ENCODE measurements around the gene UHRF2.
"Not testable (repeated sequence)": the region's sequence is repeated elsewhere in the genome, so short reads cannot be mapped to it uniquely, and the experiment has no call there.

The UHRF2 gene

GRCh38 chr9:6412487-6413364, at the start of gene UHRF2:
Gene UHRF2, plus strand, starts transcription at chr9:6413199. Its CDS starts 292 bp downstream, at chr9:6413491.
- peak; percentile 99 for DNase-seq

DNA sequence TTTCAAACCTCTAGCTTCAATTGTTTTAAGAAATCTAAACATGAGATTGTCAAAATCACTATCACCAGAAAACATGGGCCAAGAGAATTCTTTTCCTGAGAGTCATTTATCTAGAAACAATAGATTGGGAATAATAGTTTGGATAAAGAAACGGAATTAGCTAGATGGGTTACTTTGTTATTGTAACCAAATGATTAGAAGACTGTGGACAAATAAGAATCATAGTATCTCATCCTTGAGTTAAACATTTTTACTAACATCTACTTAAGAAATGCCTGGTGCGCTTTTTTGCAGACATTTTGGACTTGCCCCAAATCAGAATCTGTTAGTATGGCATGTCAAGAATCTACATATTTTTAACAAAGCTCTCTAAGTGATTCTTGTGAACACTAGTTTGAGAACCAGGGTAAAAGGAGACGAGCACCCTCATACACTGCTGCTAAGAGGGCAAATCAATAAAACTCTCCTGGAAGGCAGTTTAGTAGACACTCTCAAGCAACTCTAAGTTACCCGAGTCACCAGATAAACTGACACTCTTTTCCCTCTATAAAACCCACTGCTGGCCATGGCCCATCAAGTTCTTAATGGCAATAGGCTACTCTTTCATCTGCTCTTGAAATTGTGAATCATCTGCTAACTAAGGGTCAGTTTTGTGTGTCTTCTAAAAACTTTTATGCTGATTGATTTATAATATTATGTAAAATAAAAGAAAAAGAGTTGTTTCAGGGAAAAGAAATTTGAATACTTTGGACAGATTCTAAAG, 45.7 kb upstream of the UHRF2 start:
- no peak for DNase-seq

GRCh38 chr9:6368831-6369230, 44.2 kb upstream of the UHRF2 start:
- no peak for DNase-seq

GRCh38 chr9:6381477-6382012, 31.5 kb upstream of the UHRF2 start:
- DNase-seq: not testable (repeated sequence)

DNA sequence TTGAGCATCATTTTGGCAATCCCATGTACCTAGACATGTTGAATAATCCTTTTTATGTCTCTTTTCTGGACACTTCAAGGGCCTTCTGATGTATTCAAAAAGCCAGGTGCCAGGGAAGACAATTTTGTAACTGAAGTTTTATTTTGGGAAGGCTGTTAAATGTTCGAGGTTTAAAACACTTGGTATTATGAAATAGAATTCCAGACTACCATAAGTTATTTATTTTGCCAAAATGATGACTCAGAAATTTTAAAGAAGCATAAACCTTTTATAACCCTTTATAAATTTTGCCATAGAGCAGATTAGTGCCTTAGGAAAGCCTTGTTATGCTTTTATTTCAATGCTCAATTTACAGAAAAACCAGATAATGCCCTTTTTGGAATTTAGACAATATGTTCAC, 30.3 kb upstream of the UHRF2 start:
- DNase-seq: no peak

DNA sequence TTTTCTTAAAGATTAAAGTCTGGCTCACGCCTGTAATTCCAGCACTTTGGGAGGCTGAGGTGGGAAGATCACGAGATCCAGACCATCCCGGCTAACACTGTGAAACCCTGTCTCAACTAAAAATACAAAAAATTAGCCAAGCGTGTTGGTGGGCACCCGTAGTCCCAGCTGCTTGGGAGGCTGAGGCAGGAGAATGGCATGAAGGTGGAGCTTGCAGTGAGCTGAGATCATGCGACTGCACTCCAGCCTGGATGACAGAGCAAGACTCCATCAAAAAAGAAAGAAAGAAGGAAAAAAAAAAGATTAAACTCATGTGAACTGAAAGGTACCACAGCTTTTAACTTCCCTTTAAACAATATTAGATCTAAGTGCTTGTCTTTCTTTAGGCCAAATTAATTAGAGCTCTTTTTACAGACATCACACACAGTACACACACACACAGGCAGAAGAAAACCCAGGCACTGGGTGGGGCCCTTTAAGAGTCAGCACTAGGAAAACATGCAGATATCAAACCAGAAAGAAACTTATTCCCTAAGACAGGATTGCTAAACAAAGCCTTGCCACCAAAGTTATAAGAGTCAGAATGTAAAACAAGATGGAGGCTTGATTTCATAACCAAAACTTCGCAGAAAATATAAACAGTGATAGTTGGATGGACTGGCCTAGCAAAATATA, 29.3 kb upstream of the UHRF2 start:
- no peak for DNase-seq

GRCh38 chr9:6384732-6385131, 28.3 kb upstream of the UHRF2 start:
- DNase-seq: no peak

GRCh38 chr9:6399071-6399470, 13.9 kb upstream of the UHRF2 start:
- no peak for DNase-seq

- DNase-seq: no peak
These were observed 7.6 kb upstream of the UHRF2 start for GRCh38 chr9:6405371-6405770.

GRCh38 chr9:6407778-6408177, 5.2 kb upstream of the UHRF2 start:
- no peak for DNase-seq

- no peak for DNase-seq
These were observed 4.7 kb upstream of the UHRF2 start for GRCh38 chr9:6408320-6408719.

- DNase-seq: no peak
These were observed 3.2 kb upstream of the UHRF2 start for GRCh38 chr9:6409811-6410210.

- no peak for DNase-seq
These were observed 2.4 kb upstream of the UHRF2 start for GRCh38 chr9:6410633-6411032.

DNA sequence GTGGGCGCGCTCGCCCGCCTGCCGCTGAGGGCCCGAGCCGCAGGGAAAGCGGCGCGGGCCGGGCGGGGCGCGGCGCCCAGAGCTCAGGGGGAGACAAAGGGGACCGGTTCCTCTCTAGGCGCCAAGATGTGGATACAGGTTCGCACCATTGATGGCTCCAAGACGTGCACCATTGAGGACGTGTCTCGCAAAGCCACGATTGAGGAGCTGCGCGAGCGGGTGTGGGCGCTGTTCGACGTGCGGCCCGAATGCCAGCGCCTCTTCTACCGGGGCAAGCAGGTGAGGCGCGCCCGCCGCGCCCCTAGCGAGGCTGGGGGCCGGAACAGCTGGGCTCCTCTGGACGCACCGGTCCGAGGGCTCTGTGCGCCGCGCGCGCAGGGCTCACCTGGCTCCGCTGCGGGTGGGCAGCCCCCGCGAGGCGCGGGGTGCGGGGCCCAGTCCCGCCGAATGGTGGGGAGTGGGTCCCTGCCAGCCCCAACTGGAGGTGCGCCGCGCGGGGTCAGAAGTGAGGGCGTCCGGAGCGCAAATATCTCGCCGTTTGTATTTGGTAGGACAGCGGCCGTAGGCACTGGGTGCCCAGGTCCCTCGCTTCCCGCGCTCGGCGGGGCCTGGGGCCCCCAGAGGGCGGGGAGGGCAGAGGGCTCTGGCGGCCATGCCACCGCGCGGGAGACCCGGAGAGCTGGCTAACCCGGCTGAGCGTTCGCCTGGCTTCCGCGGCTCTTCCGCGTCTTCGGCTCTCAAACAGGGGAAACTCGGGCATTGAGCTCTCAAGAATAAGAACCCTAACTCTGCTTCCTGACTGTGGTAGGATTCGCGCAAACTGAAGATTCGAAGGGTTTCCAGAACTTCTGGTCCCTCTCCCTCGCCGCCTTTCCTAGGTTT, 607 bp downstream of the UHRF2 start:
- DNase-seq: peak; percentile 27

GRCh38 chr9:6414247-6414641, 1.2 kb downstream of the UHRF2 start:
- peak; percentile 27 for DNase-seq

- DNase-seq: no peak
These were observed 2.3 kb downstream of the UHRF2 start for GRCh38 chr9:6415266-6415665.

DNA sequence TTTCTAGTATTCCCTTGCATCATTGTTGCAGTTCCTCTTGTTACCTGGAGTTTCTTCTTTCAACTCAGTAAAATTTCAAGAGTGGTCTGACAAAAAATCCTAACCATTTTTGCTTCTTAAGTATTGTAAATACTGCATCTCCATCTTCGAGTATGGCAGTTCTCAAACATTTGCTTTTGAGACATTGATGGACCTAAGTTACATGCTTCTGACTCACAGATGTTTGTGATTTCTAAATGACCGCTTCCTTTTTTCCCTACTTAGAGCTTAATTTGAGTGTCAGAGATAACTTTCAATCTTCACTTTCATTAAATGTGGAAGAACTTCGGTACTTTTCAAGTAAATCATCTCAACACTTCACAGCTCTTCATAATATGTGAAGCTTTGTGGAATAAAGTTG, 4.2 kb downstream of the UHRF2 start:
- DNase-seq: no peak

DNA sequence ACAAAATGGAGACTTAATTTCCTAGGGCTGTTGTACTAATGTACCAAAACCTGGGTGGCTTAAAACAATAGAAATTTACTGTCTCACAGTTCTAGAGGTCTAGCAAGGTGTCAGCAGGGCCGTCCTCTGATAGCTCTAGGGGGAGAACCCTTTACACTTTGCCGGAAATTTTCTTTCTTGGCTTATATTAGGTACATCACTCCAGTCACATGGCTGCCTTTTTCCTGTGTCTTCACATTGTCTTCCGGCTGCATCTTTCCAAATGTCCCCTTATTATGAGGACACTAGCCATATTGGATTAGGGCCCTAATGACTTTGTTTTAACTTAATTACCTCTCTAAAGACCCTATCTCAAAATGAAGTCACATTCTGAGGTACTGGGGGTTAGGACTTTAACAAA, 5.8 kb downstream of the UHRF2 start:
- no peak for DNase-seq

- DNase-seq: no peak
These were observed 11.9 kb downstream of the UHRF2 start for GRCh38 chr9:6424940-6425339.

DNA sequence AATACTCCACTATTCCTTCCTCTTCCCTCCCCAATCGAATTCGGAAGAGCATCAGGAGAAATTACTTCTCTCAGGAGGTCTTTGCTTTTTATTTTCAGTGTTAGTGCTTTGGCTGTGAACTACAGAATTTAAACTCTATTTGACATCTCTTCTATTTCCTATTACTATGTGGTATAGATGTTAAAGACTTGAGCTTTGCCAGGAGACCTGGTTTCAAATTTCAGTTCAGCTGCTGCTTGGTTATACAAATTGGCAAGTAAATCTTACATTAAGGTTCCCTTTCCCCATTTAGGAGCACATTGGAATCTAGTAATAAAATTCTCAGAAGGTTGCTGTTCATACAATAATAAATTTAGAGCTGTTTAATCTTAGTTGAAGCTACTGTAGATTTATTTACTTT, 13.1 kb downstream of the UHRF2 start:
- no peak for DNase-seq

DNA sequence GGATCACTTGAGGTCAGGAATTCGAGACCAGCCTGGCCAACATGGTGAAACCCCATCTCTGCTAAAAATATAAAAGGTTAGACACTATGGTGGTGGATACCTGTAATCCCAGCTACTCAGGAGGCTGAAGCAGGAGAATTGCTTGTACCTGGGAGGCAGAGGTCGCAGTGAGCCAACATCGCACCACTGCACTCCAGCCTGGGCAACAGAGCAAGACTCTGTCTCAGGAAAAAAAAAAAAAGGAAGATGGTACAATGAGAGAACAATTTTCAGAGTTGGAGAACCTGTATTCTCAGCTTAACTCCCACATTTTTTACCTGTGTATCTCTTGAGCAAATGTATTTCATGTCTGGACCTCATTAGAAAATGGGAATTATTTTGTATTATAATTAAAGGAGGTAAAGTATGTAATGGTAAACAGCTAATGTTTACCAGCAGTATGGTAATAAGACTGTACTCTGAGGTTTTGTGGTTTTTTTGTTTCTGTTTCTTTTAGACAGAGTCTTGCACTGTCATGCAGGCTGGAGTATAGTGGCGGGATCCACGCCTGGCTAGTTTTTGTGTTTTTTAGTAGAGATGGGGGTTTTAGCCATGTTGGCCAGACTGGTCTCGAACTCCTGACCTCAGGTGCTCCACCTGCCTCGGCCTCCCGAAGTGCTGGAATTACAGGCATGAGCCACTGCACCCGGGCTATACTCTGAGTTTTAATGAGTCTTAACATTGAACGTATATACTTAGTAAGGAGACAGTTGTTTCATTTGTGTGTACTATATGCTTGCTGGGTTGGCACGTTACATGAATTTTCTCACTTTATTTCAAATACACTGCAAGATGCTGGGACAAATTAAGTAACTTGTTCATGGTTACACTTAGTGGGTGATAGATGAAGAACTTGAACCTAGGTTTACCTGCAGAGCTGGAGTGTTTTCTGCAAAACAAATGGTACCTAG, 16.2 kb downstream of the UHRF2 start:
- peak; percentile 36 for DNase-seq

Measured in CD4-positive, alpha-beta T cell treated with Interleukin-10 for 1 hour (primary cell).